ENCODE results near the gene GPR143.
"Not testable (repeated sequence)": the region's sequence is repeated elsewhere in the genome, so short reads cannot be mapped to it uniquely, and the experiment has no call there.

GPR143 gene

GRCh38 chrX:9765737-9766097, at the start of gene GPR143:
Gene GPR143 (minus strand): TSS chrX:9765847. CDS start chrX:9765817, 30 bp downstream.
- no peak for DNase-seq

GRCh38 chrX:9811086-9811485, 45.4 kb upstream of the GPR143 start:
- DNase-seq: not testable (repeated sequence)

DNA sequence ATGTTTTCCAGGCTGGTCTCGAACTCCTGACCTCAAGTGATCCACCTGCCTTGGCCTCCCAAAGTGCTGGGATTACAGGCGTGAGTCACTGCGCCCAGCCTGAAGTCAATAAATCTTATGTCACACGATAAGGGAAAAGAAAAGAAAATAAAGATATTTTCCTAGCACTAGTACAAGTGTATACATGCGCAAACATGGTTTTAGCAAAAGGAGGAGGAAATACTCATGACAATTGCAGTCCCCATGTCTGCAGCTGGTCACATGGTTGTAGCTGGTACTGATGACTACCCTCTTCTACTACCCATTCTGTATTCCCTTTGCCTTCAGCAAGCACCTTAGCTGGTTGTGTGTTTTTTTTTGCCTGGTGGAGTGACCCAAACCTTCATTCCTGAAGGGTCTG, 44.2 kb upstream of the GPR143 start:
- DNase-seq: not testable (repeated sequence)

- no peak for DNase-seq
Observed at GRCh38 chrX:9807355-9808182, 41.9 kb upstream of the GPR143 start.

- no peak for DNase-seq
Observed at GRCh38 chrX:9805956-9806355, 40.3 kb upstream of the GPR143 start.

DNA sequence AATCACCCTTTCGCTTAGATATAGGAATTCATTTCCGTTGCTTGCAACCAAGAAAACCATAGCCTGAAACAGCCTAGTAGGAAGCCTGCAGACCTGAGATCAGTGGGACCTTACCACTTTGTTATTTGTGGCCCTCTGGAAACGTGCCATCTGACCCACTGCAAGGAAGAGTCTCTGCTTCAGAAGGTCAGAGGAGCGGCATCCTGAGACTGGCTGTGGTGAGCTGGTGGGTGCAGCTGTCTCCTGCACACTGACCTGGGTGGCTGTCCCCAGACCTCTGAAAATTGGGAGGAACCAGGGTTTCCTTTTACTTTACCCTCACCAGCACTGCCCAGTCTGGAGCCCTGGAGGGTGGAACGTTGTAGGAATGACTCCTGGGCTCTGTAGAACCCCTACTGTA, 38.8 kb upstream of the GPR143 start:
- DNase-seq: no peak

DNA sequence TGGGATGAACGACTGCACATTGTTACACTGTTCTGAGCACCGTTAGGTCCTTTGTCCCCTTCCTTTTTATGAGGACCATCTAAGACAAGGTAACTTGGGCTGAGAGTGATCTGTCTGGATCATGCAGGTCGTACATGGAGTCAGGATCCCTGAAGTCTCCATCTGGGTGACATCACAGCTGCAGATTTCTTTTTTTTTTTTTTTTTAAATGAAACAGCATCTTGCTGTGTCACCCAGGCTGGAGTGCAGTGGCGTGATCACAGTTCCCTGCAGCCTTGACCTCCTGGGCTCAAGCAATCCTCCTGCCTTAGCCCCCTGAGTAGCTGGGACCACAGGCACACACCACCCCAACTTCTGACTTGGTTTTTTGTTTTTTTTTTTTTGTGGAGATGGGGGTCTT, 37.1 kb upstream of the GPR143 start:
- DNase-seq: no peak

GRCh38 chrX:9797384-9798360, 32.0 kb upstream of the GPR143 start:
- DNase-seq: no peak

DNA sequence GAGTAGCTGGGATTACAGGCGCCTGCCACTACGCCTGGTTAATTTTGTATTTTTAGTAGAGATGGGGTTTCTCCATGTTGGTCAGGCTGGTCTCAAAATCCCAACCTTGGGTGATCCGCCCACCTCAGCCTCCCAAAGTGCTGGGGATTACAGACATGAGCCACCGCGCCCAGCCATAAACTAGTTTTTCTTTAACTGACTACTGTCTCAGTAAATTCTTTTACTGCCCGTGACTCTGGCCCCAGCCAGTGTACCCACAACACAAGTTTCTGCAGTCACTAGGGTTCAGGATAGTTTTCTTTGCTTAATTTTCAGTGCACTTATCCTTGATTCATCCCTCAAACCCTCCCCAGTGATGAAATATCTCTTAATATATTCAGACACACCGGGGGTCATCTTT, 28.8 kb upstream of the GPR143 start:
- DNase-seq: no peak

GRCh38 chrX:9790866-9791265, 25.2 kb upstream of the GPR143 start:
- DNase-seq: no peak

- DNase-seq: no peak
Observed at GRCh38 chrX:9789555-9789954, 23.9 kb upstream of the GPR143 start.

GRCh38 chrX:9788911-9789310, 23.3 kb upstream of the GPR143 start:
- DNase-seq: no peak

GRCh38 chrX:9786798-9787635, 21.4 kb upstream of the GPR143 start:
- DNase-seq: no peak

- DNase-seq: no peak
Observed at GRCh38 chrX:9785944-9786797, 20.5 kb upstream of the GPR143 start, which contains the start of gene SHROOM2. Gene SHROOM2 (plus strand): TSS chrX:9786429. CDS start chrX:9786546, 117 bp downstream.

DNA sequence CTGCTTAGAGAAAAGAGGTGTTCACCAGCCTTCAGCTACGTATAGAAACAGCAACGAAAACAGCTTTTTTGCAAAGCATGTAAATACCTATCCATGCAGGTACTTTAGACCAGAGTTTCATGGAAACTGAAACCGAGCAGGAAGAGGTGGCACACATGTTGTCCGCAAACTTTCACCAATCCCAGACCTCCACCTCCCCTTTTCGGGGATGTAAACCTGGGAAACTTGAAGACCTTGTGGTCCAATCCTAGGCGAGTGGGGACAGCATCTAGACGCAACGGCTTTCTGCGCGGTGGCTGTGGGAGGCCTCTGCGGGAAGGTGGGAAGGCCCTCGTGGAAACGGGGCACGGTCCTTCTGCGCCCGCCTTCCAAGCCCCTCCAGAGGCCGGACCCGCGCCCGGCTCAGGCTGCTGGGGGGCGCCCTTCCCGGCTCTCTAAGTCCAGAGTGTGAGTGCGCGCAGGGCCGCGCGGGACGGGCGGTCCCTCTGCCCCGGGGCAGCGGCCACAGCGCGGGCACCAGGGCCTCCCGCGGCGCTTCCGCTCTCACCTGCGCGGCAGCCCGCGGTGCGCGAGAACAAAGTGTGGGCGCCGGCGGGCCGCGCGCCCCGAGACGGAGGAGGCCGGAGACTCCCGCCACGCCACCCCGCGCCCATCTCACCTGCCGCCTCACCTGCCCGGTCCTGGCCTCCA, 19.8 kb upstream of the GPR143 start:
- DNase-seq: no peak

GRCh38 chrX:9784332-9784731, 18.7 kb upstream of the GPR143 start:
- DNase-seq: no peak

DNA sequence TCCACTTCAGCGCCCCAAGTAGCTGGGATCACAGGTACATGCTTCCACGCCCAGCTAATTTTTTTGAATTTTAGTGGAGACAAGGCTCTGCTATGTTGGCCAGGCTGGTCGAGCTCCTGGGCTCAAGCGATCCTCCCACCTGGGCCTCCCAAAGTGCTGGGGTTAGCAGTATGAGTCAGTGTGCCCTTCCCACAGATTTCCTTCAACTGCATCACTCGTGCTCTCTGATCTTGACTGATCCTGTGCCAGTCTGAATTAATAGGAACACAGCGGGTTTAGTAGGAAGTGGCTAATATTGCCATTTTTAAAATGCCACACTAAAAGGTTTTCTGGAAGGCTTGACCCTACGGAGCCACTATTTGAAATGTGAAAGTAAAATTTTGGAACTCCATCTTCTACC, 16.3 kb upstream of the GPR143 start:
- DNase-seq: no peak

DNA sequence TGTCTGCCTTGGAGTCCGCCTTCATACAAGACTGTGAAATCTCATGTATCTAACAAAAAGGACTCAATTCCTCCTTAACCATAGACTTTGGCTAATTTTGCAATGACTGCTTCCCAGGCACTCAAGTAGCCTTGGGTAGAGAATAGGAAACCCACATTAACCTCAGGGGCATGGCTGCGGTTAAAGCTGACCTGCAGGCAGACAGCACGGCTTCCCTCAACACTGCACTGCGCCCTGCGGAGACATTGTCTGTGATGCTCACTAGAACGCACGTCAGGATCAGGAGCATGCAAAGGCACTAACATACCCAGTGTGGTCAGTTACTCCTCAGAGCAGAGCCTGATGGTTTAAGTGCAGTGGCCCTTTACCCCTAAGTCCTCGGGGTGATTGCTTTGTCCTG, 10.3 kb upstream of the GPR143 start:
- DNase-seq: peak; percentile 11

- DNase-seq: no peak
Observed at GRCh38 chrX:9772943-9773342, 7.3 kb upstream of the GPR143 start.

DNA sequence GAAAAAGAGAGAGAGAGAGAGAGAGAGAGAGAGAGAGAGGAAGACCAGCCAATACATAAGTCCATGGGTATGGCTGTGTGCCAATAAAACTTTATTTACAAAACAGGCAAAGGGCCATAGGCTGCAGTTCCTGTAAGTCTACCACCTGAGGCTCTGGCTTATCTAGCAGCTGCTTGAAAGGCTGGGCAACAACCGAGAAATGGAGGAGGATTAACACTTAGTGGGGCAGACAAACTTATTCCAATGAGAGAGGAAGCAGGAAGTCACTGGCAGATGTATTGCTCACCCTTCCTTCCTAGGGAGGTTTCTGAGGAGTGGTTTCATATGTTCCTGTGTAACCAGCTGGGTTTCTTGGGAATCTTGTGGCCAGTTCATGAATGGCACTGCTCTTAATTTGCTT, 4.7 kb upstream of the GPR143 start:
- DNase-seq: no peak

GRCh38 chrX:9768321-9768839, 2.7 kb upstream of the GPR143 start:
- DNase-seq: not testable (repeated sequence)
